ENCODE data around the gene ITGA4.

GRCh38 chr2:181546086-181546485 is 88.9 kb downstream of the ITGA4 start:
- TF ChIP-seq CTCF (IDR thresholded peaks at IDR 0.05) (no peak), POLR2A (IDR thresholded peaks at IDR 0.05) (no peak)

All from esophagus squamous epithelium (tissue), 4 donors.